Measurements from ENCODE around the gene IL26. TPM values are rescaled to one million over a fixed set of nuclear protein-coding genes. Genes with fewer than 3 reads are reported as not detected.

The IL26 gene, protein sequence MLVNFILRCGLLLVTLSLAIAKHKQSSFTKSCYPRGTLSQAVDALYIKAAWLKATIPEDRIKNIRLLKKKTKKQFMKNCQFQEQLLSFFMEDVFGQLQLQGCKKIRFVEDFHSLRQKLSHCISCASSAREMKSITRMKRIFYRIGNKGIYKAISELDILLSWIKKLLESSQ
- total RNA-seq (not detected), polyA plus RNA-seq (not detected)
- long read RNA-seq, donor 1, result 0 reads
- long read RNA-seq, donor 2, result 0 reads
- long read RNA-seq, donor 3, result 0 reads

GRCh38 chr12:68225576-68226476, at the start of gene IL26:
Gene IL26, minus strand, starts transcription at chr12:68225810. Its CDS starts 54 bp downstream, at chr12:68225756.
- H3K4me3 ChIP-seq, result no peak within 1 kb of the TSS
- WGBS, 3 donors, result 76 to 80% (median 78%) methylated on average over 8 of the region's 8 CpGs
- no peaks in the 10 kb centered on the region for H3K9me3 ChIP-seq
- intact Hi-C loops (cut with DNase I), result no loop called here
- no peak for DNase-seq
- no peaks in the 10 kb centered on the region for H3K4me1 ChIP-seq (ENCODE audit: insufficient read depth)
- no peaks in the 10 kb centered on the region for H3K36me3 ChIP-seq
- no peaks in the 10 kb centered on the region for H3K27me3 ChIP-seq
- TF ChIP-seq EP300 (IDR thresholded peaks at IDR 0.05), result no peak
- no peak for TF ChIP-seq POLR2A (IDR thresholded peaks at IDR 0.05)
- TF ChIP-seq CTCF (IDR thresholded peaks at IDR 0.05), result no peak
- H3K27ac ChIP-seq, result no peak within 1 kb of the TSS

DNA sequence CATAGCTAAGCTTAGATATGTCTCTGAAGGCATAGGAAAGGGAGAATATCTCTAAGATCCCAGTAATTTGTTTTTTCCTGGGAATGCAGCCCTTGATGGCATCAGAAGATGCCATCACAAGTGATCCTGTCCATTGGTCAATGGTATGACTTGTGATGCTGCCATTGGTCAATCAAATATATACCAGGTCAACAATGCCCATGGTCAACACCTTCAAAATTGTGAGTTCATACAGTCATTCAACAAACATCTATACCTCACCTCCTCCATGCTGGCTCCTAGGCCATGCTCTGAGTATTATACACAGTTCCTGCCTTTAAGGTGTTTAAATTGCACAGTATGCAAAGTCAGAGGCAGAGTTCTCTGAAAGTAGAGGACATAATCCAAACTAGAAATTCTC, 47.1 kb upstream of the IL26 start:
- no peak for DNase-seq
- H3K9me3 ChIP-seq, result no peaks in the 10 kb centered on the region
- H3K4me1 ChIP-seq (ENCODE audit: insufficient read depth), result no peaks in the 10 kb centered on the region
- no peaks in the 10 kb centered on the region for H3K36me3 ChIP-seq
- H3K4me3 ChIP-seq, result no peak overlapping the region
- intact Hi-C loops (cut with DNase I), result no loop called here
- no peak overlapping the region for H3K27ac ChIP-seq
- TF ChIP-seq EP300 (IDR thresholded peaks at IDR 0.05), result no peak
- no peak for TF ChIP-seq CTCF (IDR thresholded peaks at IDR 0.05)
- TF ChIP-seq POLR2A (IDR thresholded peaks at IDR 0.05), result no peak
- H3K27me3 ChIP-seq, result no peaks in the 10 kb centered on the region

- Histone ChIP-seq H3K27ac (no peak overlapping the region), H3K4me3 (no peak overlapping the region), H3K27me3 (no peaks in the 10 kb centered on the region), H3K9me3 (no peaks in the 10 kb centered on the region), H3K4me1 (ENCODE audit: insufficient read depth) (no peaks in the 10 kb centered on the region), H3K36me3 (no peaks in the 10 kb centered on the region)
- intact Hi-C loops (cut with DNase I), result no loop called here
- 44 to 61% (median 60%) methylated on average over 8 of the region's 8 CpGs for WGBS, 3 donors
- no peak for TF ChIP-seq CTCF (IDR thresholded peaks at IDR 0.05)
- TF ChIP-seq POLR2A (IDR thresholded peaks at IDR 0.05), result no peak
- no peak for TF ChIP-seq EP300 (IDR thresholded peaks at IDR 0.05)
- no peak for DNase-seq
Measured at GRCh38 chr12:68271346-68271745, 45.7 kb upstream of the IL26 start.

DNA sequence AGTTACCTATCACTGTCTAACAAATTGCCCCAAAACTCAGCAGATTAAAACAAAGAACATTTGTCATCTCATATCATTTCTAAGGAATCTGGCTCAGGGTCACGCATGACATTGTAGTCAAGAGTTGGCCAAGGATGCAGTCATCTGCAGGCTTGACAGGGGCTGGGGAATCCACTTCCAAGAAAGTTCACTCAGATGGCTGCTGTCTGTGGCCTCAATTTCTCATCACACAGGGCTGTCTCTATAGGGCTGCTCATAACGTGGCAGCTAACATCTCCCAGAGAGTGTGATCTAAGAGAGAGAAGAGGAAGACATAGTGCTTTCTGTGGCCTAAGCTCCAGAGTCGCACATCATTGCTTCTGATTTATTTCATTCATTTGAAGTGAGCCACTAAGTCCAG, 44.7 kb upstream of the IL26 start:
- H3K27me3 ChIP-seq, result no peaks in the 10 kb centered on the region
- TF ChIP-seq CTCF (IDR thresholded peaks at IDR 0.05) (no peak), POLR2A (IDR thresholded peaks at IDR 0.05) (no peak), EP300 (IDR thresholded peaks at IDR 0.05) (no peak)
- no peak overlapping the region for H3K4me3 ChIP-seq
- H3K4me1 ChIP-seq (ENCODE audit: insufficient read depth), result no peaks in the 10 kb centered on the region
- WGBS, 3 donors, result 89 to 94% (median 91%) methylated on average over 3 of the region's 3 CpGs
- H3K27ac ChIP-seq, result no peak overlapping the region
- H3K36me3 ChIP-seq, result no peaks in the 10 kb centered on the region
- no peak for DNase-seq
- H3K9me3 ChIP-seq, result no peaks in the 10 kb centered on the region
- intact Hi-C loops (cut with DNase I), result no loop called here
